ENCODE measurements around the gene C1QTNF6. TPM values are rescaled to one million over a fixed set of nuclear protein-coding genes. Genes with fewer than 3 reads are reported as not detected.

The C1QTNF6 gene
- polyA plus RNA-seq, 1 donor (not counting 4 experiments of a cell fraction or from before 2014, with no cell fraction given) = 17.1 TPM

GRCh38 chr22:37148031-37148651 is 39.9 kb downstream of the C1QTNF6 start:
- Histone ChIP-seq H3K9me1 (ENCODE audit: control insufficient read depth, extremely low read depth, insufficient read depth, low read length) (peaks cover 2% of the 10 kb centered on the region), H2AFZ (ENCODE audit: control insufficient read depth, low read length) (no peak overlapping the region), H3K4me2 (ENCODE audit: control insufficient read depth, extremely low read depth, insufficient read depth, low read depth, low read length) (no peak overlapping the region), H3K36me3 (ENCODE audit: control insufficient read depth in 2 of 2, extremely low read depth in 1 of 2, insufficient read depth in 2 of 2, low read length in 2 of 2) (no peaks in the 10 kb centered on the region), H3K9ac (ENCODE audit: control insufficient read depth, extremely low read depth, insufficient read depth, low read length) (no peak overlapping the region), H3K27ac (ENCODE audit: control insufficient read depth, insufficient read depth, low read length) (no peak overlapping the region), H3K4me3 (ENCODE audit: control insufficient read depth in 2 of 3, extremely low read depth in 1 of 3, insufficient read depth in 2 of 3, low read depth in 1 of 3, low read length in 3 of 3) (no peak overlapping the region), H3K4me1 (ENCODE audit: control insufficient read depth, extremely low read depth, insufficient read depth, low read length) (peaks cover 26% of the 10 kb centered on the region), H3K27me3 (ENCODE audit: control insufficient read depth, extremely low read depth, insufficient read depth, low read length) (no peaks in the 10 kb centered on the region), H4K20me1 (ENCODE audit: control insufficient read depth, extremely low read depth, insufficient read depth, low read length) (no peaks in the 10 kb centered on the region), H3K79me2 (ENCODE audit: control insufficient read depth, insufficient read depth, low read length) (no peaks in the 10 kb centered on the region), H3K9me3 (ENCODE audit: control insufficient read depth, low read depth, low read length) (no peaks in the 10 kb centered on the region)
- TF ChIP-seq EZH2 (IDR thresholded peaks at IDR 0.05; ENCODE audit: low read length) (no peak), CTCF (optimal IDR thresholded peaks at IDR 0.05 in 1 of 3, IDR thresholded peaks at IDR 0.05 in 1 of 3, conservative IDR thresholded peaks at IDR 0.05 in 1 of 3; ENCODE audit: extremely low read depth in 1 of 3, insufficient read depth in 2 of 3, low read length in 3 of 3) (peak in 1 of 3 experiments; percentile 25)
- dilution Hi-C loops (cut with MboI; ENCODE audit: extremely low pct_ligation_motif_present, low sequenced_read_pairs) = no loop called here
- DNase-seq (ENCODE audit: low read depth, low spot score) = no peak
- no peak for FAIRE-seq

GRCh38 chr22:37147186-37147990 is 40.7 kb downstream of the C1QTNF6 start:
- H3K27me3 ChIP-seq (ENCODE audit: control insufficient read depth, extremely low read depth, insufficient read depth, low read length) = no peaks in the 10 kb centered on the region
- DNase-seq (ENCODE audit: low read depth, low spot score) = no peak
- H3K4me1 ChIP-seq (ENCODE audit: control insufficient read depth, extremely low read depth, insufficient read depth, low read length) = peaks cover 27% of the 10 kb centered on the region
- H4K20me1 ChIP-seq (ENCODE audit: control insufficient read depth, extremely low read depth, insufficient read depth, low read length) = no peaks in the 10 kb centered on the region
- H3K9ac ChIP-seq (ENCODE audit: control insufficient read depth, extremely low read depth, insufficient read depth, low read length) = no peak overlapping the region
- H3K79me2 ChIP-seq (ENCODE audit: control insufficient read depth, insufficient read depth, low read length) = no peaks in the 10 kb centered on the region
- no peak overlapping the region for H2AFZ ChIP-seq (ENCODE audit: control insufficient read depth, low read length)
- dilution Hi-C loops (cut with MboI; ENCODE audit: extremely low pct_ligation_motif_present, low sequenced_read_pairs) = no loop called here
- no peak for TF ChIP-seq CTCF (optimal IDR thresholded peaks at IDR 0.05 in 1 of 3, IDR thresholded peaks at IDR 0.05 in 1 of 3, conservative IDR thresholded peaks at IDR 0.05 in 1 of 3; ENCODE audit: extremely low read depth in 1 of 3, insufficient read depth in 2 of 3, low read length in 3 of 3)
- no peak for TF ChIP-seq EZH2 (IDR thresholded peaks at IDR 0.05; ENCODE audit: low read length)
- H3K9me3 ChIP-seq (ENCODE audit: control insufficient read depth, low read depth, low read length) = no peaks in the 10 kb centered on the region
- H3K27ac ChIP-seq (ENCODE audit: control insufficient read depth, insufficient read depth, low read length) = no peak overlapping the region
- no peaks in the 10 kb centered on the region for H3K36me3 ChIP-seq (ENCODE audit: control insufficient read depth in 2 of 2, extremely low read depth in 1 of 2, insufficient read depth in 2 of 2, low read length in 2 of 2)
- no peak overlapping the region for H3K4me3 ChIP-seq (ENCODE audit: control insufficient read depth in 2 of 3, extremely low read depth in 1 of 3, insufficient read depth in 2 of 3, low read depth in 1 of 3, low read length in 3 of 3)
- H3K9me1 ChIP-seq (ENCODE audit: control insufficient read depth, extremely low read depth, insufficient read depth, low read length) = peaks cover 2% of the 10 kb centered on the region
- no peak overlapping the region for H3K4me2 ChIP-seq (ENCODE audit: control insufficient read depth, extremely low read depth, insufficient read depth, low read depth, low read length)
- FAIRE-seq = no peak

All from keratinocyte (primary cell).